GM12801 (cell line): ENCODE results near the gene HNRNPUL1.

ENCODE experiments used
- CTCF ChIP-seq: IDR thresholded peaks from one replicate; pipeline ENCODE4 v1.5.1; 2011; ENCODE audit warnings: control low read depth; ENCODE audit not compliant: insufficient read length; ENCODE audit errors: extremely low read depth

Gene HNRNPUL1

GRCh38 chr19:41263850-41264580 is at the start of gene HNRNPUL1:
TSS of gene HNRNPUL1 (plus strand) at chr19:41264372. CDS start at chr19:41264504, 132 bp downstream.
- TF ChIP-seq CTCF = no peak

- TF ChIP-seq CTCF = no peak
Measured at GRCh38 chr19:41217741-41218140, 46.4 kb upstream of the HNRNPUL1 start.

GRCh38 chr19:41218249-41218614 is 45.9 kb upstream of the HNRNPUL1 start:
- no peak for TF ChIP-seq CTCF

- TF ChIP-seq CTCF = no peak
Measured at GRCh38 chr19:41218615-41219507, 45.3 kb upstream of the HNRNPUL1 start, which contains the start of gene AXL. TSS of gene AXL (plus strand) at chr19:41219223. CDS start at chr19:41219393, 170 bp downstream.

- TF ChIP-seq CTCF = no peak
Measured at GRCh38 chr19:41219924-41220567, 44.1 kb upstream of the HNRNPUL1 start.

GRCh38 chr19:41220811-41221210 is 43.4 kb upstream of the HNRNPUL1 start:
- TF ChIP-seq CTCF = no peak
